ENCODE results near the gene LENG8.

LENG8 gene

GRCh38 chr19:54412877-54413276, 36.1 kb upstream of the LENG8 start:
- DNase-seq (ENCODE audit: extremely low read depth, low read depth), result no peak
- TF ChIP-seq, protein P1, sequence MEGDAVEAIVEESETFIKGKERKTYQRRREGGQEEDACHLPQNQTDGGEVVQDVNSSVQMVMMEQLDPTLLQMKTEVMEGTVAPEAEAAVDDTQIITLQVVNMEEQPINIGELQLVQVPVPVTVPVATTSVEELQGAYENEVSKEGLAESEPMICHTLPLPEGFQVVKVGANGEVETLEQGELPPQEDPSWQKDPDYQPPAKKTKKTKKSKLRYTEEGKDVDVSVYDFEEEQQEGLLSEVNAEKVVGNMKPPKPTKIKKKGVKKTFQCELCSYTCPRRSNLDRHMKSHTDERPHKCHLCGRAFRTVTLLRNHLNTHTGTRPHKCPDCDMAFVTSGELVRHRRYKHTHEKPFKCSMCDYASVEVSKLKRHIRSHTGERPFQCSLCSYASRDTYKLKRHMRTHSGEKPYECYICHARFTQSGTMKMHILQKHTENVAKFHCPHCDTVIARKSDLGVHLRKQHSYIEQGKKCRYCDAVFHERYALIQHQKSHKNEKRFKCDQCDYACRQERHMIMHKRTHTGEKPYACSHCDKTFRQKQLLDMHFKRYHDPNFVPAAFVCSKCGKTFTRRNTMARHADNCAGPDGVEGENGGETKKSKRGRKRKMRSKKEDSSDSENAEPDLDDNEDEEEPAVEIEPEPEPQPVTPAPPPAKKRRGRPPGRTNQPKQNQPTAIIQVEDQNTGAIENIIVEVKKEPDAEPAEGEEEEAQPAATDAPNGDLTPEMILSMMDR (IDR thresholded peaks at IDR 0.05; ENCODE audit: low read depth, low read length), result no peak

DNA sequence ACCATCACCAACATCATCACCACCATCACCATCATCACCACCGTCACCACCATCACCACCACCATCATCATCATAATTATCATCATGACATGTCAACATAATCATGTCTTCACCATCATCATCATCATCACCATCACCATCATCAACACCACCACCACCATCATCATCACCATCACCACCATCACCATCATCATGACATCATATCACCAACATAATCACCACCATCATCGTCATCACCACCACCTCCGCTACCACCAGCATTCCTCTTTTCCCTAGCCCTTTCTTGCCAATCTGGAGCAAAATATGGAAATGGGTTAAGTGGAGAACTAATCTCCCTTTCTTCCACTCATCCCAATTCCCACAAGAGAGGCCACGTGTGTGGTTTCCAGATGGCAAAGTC, 34.8 kb upstream of the LENG8 start:
- TF ChIP-seq, protein P1 (IDR thresholded peaks at IDR 0.05; ENCODE audit: low read depth, low read length), result no peak
- DNase-seq (ENCODE audit: extremely low read depth, low read depth), result no peak

DNA sequence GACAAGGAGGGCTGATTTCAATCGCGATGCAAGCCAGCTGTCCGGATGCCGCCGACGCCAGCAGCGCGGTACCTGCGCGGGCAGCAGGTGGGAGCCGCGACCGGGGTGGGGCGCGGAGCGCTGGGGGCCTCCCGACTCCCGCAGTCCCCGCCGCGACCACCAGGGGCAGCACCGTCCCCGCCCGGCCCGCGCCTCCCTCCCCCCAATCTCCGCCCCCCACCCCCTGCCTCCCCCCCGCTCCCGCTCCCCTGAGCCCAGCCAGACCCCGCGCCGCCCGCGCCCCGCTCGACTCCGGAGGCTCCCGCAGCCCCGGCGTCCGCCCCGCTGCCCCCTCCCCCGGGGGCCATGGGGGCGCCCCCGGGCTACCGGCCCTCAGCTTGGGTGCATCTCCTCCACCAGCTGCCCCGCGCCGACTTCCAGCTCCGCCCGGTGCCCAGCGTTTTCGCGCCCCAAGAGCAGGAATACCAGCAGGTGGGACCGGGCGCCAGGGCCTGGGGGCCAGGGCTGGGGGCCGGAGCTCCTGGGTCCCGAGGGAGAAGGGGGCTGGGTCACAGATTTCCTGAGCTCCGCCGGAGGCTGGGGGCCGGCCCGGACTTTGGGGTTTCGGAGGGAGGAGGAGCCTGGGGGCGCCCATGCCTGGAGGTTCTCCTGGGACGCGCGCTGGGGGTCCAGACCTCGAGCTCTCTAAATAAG, 33.6 kb upstream of the LENG8 start, which contains the start of gene TTYH1:
Gene TTYH1 (plus strand): TSS at position 257 of the 693 bp plus-strand sequence. CDS start 89 bp downstream, at position 346.
- DNase-seq (ENCODE audit: extremely low read depth, low read depth), result no peak
- TF ChIP-seq, protein P1 (IDR thresholded peaks at IDR 0.05; ENCODE audit: low read depth, low read length), result no peak

DNA sequence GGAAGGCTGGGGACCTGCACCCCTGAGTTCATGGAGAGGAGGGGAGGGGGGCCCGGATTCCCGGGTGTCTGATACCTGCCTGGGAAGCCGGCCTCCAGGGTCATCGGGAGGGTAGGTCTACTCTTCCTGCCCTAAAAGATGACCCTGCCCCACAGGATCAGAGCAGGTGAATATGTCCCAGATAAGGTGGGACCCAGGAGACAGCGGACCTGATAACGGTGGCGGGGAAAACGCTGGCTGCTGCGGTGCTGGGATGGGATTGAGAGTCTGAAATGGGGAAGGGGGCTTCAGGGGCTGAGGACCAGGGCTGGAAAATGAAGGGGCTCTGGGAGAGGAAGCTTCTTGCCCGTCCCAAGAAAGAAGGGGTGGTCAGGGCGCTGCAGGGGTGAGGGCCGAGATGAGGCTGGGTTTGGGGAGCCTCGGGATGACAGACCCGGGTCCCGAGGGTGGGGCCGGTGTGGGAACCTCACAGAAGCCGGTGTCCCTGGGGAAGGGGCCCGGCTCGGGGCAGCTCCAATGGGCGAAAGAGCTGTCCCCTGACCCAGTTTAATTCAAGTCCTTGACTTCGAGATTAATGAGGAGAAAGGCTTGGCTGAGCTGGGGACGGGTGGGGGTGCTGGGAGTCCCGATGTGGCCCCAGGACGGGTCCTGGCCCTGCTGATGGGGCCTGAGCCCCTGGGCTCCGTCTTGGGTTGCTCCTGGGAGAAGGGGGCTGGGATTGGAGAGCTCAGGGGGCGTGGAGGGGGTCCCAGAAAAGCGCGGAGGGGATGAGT, 32.9 kb upstream of the LENG8 start:
- TF ChIP-seq, protein P1 (IDR thresholded peaks at IDR 0.05; ENCODE audit: low read depth, low read length), result no peak
- DNase-seq (ENCODE audit: extremely low read depth, low read depth), result no peak

GRCh38 chr19:54416695-54417491, 32.1 kb upstream of the LENG8 start:
- TF ChIP-seq, protein P1 (IDR thresholded peaks at IDR 0.05; ENCODE audit: low read depth, low read length), result no peak
- no peak for DNase-seq (ENCODE audit: extremely low read depth, low read depth)

GRCh38 chr19:54418030-54418929, 30.7 kb upstream of the LENG8 start:
- TF ChIP-seq, protein P1 (IDR thresholded peaks at IDR 0.05; ENCODE audit: low read depth, low read length), result no peak
- no peak for DNase-seq (ENCODE audit: extremely low read depth, low read depth)

Data from AG09319 (cell line).